Left ventricle myocardium inferior (tissue), 1 donor: ENCODE data around the gene RAB4B. TPM values are rescaled to one million over a fixed set of nuclear protein-coding genes. Genes with fewer than 3 reads are reported as not detected.

Experiments
- DNase-seq: peaks from one replicate; pipeline ENCODE4 v3.0.0-alpha.2; 2020
- H3K27ac ChIP-seq: fragments of 200-600 bp; replicated peaks from 2 replicates; pipeline ENCODE4 v1.8.0; 2021
- H3K27me3 ChIP-seq: fragments of 200-600 bp; 2 replicates; pipeline ENCODE4 v1.8.0; 2021; ENCODE audit warnings: low read depth
- H3K36me3 ChIP-seq: fragments of 200-600 bp; 2 replicates; pipeline ENCODE4 v1.8.0; 2021
- H3K4me1 ChIP-seq: fragments of 200-600 bp; 2 replicates; pipeline ENCODE4 v1.8.0; 2021
- H3K4me3 ChIP-seq: fragments of 200-600 bp; 2 replicates; pipeline ENCODE4 v1.8.0; 2021; ENCODE audit warnings: mild to moderate bottlenecking, moderate library complexity
- H3K9me3 ChIP-seq: fragments of 200-600 bp; replicated peaks from 2 replicates; pipeline ENCODE4 v1.8.0; 2021
- CTCF ChIP-seq: fragments of 200-600 bp; IDR thresholded peaks from 2 replicates; pipeline ENCODE4 v1.8.0; 2021; ENCODE audit warnings: antibody characterized with exemption, mild to moderate bottlenecking, borderline replicate concordance
- intact Hi-C: fragments of 100-400 bp; cut with micrococcal nuclease; formaldehyde crosslinking; loops from one replicate; pipeline ENCODE4 v1.11.0; 2022
- total RNA-seq: library from RNA; stranded (reverse); fragmentation: NEBNext Ultra II Directional; extraction: Animal tissue kit (Norgen Biotek cat#: 25700); gene quantifications from one replicate; pipeline ENCODE4 v1.2.1, GENCODE V29; 2021
- donor health status: DM: no; HTN: yes; CAD: no; lungs with severe emphysema.

RAB4B gene
- total RNA-seq, 1 donor from 2014 or later: 13.5 TPM

DNA sequence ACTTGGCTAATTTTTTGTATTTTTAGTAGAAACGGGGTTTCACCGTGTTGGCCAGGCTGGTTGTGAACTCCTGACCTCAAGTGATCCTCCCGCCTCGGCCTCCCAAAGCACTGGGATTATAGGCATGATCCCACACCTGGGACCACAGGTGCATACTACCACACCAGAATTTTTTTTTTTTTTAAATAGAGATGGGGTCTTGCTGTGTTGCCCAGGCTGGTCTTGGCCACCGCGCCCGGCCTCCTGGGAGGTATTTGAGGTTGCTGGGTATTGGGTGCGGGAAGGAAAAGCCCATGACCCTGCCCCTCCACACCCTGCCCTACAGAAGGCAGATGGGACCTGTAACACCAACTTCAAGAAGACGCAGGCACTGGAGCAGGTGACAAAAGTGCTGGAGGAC lies 41.4 kb upstream of the RAB4B start:
- peak overlapping the region; percentile 31 for H3K27ac ChIP-seq
- no peak for TF ChIP-seq CTCF
- H3K4me1 ChIP-seq: peaks cover 39% of the 10 kb centered on the region
- no peak overlapping the region for H3K4me3 ChIP-seq
- intact Hi-C loops: no loop called here
- H3K9me3 ChIP-seq: no peaks in the 10 kb centered on the region
- no peak for DNase-seq
- H3K27me3 ChIP-seq: no peaks in the 10 kb centered on the region
- peaks cover 84% of the 10 kb centered on the region for H3K36me3 ChIP-seq

- intact Hi-C loops: no loop called here
- no peak for TF ChIP-seq CTCF
- no peaks in the 10 kb centered on the region for H3K9me3 ChIP-seq
- no peak for DNase-seq
- no peak overlapping the region for H3K4me3 ChIP-seq
- H3K27me3 ChIP-seq: no peaks in the 10 kb centered on the region
- H3K36me3 ChIP-seq: peaks cover 79% of the 10 kb centered on the region
- H3K4me1 ChIP-seq: peaks cover 41% of the 10 kb centered on the region
- peak overlapping the region; percentile 31 for H3K27ac ChIP-seq
Observed at GRCh38 chr19:40737102-40737644, 40.9 kb upstream of the RAB4B start.

GRCh38 chr19:40739030-40739839 lies 38.8 kb upstream of the RAB4B start:
- no peaks in the 10 kb centered on the region for H3K27me3 ChIP-seq
- peaks cover 41% of the 10 kb centered on the region for H3K4me1 ChIP-seq
- peaks cover 58% of the 10 kb centered on the region for H3K36me3 ChIP-seq
- no peak for DNase-seq
- TF ChIP-seq CTCF: no peak
- intact Hi-C loops: no loop called here
- peak overlapping the region; percentile 75 for H3K27ac ChIP-seq
- H3K4me3 ChIP-seq: no peak overlapping the region
- no peaks in the 10 kb centered on the region for H3K9me3 ChIP-seq

DNA sequence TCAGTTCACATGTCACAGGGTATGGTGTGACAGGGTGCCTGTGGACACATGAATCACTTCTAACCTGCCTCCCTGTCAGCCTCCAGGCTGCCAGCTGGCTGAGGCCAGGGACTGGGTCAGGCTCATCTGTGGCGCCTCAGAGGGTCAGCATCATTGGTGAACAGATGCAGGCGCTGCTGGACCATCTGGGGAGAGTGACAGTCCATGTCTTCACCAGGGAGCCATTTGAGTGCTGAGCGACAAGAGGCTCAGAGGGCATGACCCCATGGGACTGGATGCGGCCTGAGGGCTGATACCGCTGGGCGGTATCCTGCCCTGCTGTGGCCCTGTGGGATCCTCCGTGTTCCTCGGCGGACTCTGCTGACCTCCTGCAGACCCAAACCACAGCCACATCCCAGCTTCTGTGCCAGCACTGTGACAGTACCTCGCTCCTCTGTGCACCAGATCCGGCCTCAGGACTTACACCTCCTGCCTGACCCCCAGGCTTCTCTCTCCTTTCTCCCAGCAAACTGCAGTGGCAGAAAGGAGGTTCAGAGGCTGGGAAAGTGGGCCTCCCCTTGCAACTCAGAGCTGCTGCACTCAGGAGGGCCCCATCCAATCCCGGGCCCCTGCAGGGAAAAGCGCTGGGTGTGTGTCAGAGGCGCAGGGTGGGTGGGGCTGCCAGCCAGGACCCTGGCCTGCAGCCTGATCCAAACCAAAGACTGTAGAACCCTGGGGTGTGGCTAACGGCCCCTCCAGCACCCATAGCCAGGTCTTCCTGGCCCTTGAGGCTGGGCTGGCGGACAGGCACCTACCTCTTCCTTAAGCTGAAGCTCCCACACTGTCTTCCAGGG lies 38.0 kb upstream of the RAB4B start:
- H3K4me3 ChIP-seq: no peak overlapping the region
- intact Hi-C loops: no loop called here
- H3K27me3 ChIP-seq: no peaks in the 10 kb centered on the region
- H3K4me1 ChIP-seq: peaks cover 41% of the 10 kb centered on the region
- no peaks in the 10 kb centered on the region for H3K9me3 ChIP-seq
- DNase-seq: no peak
- peak overlapping the region; percentile 75 for H3K27ac ChIP-seq
- no peak for TF ChIP-seq CTCF
- peaks cover 50% of the 10 kb centered on the region for H3K36me3 ChIP-seq

DNA sequence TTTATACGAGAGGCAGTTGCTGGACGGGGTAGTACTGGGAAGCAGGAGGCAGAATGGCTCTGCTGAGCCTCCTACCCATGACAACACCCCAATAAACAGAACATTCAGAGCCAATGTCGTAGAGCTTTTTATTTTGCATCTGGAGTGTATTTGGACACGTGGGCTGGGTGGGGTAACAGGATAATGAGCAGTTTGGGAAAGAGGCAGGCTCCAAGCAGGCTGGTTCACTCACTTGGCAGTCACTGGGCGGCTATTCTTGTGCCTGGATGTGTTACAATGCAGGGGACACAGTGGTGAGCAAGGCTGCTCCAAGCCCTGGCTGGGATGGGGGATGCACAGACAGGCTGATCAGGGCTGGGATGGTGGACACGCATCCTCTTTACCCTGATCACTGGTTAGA lies 37.3 kb upstream of the RAB4B start:
- Histone ChIP-seq H3K9me3 (no peaks in the 10 kb centered on the region), H3K27ac (peak overlapping the region; percentile 75), H3K27me3 (no peaks in the 10 kb centered on the region), H3K36me3 (peaks cover 43% of the 10 kb centered on the region), H3K4me3 (no peak overlapping the region), H3K4me1 (peaks cover 46% of the 10 kb centered on the region)
- intact Hi-C loops: no loop called here
- peak; percentile 52 for DNase-seq
- TF ChIP-seq CTCF: no peak
